ENCODE data around the gene ZNF141.
"Not testable (repeated sequence)": the region's sequence is repeated elsewhere in the genome, so short reads cannot be mapped to it uniquely, and the experiment has no call there.

ZNF141 gene

GRCh38 chr4:337143-337931, at the start of gene ZNF141:
Gene ZNF141 (plus strand): TSS chr4:337814. CDS start chr4:337984, 170 bp downstream.
- peak within 1 kb of the TSS; percentile 100 for H3K27ac Mint-ChIP-seq
- H3K9me3 Mint-ChIP-seq, result peaks cover 81% of the 10 kb centered on the region
- peaks cover 49% of the 10 kb centered on the region for H3K36me3 Mint-ChIP-seq (ENCODE audit: low read depth)
- peaks cover 46% of the 10 kb centered on the region for H3K27me3 Mint-ChIP-seq (ENCODE audit: low read depth, poor library complexity)
- TF ChIP-seq CTCF (IDR thresholded peaks at IDR 0.05), result no peak
- peaks cover 20% of the 10 kb centered on the region for H3K4me1 Mint-ChIP-seq
- peak within 1 kb of the TSS; percentile 100 for H3K4me3 Mint-ChIP-seq
- peak; percentile 88 for DNase-seq

GRCh38 chr4:288891-289290, 48.7 kb upstream of the ZNF141 start:
- DNase-seq, result no peak
- no peak for TF ChIP-seq CTCF (IDR thresholded peaks at IDR 0.05)
- peaks cover 86% of the 10 kb centered on the region for H3K9me3 Mint-ChIP-seq
- no peaks in the 10 kb centered on the region for H3K4me1 Mint-ChIP-seq
- H3K36me3 Mint-ChIP-seq (ENCODE audit: low read depth), result peaks cover 74% of the 10 kb centered on the region
- no peak overlapping the region for H3K4me3 Mint-ChIP-seq
- no peaks in the 10 kb centered on the region for H3K27me3 Mint-ChIP-seq (ENCODE audit: low read depth, poor library complexity)
- H3K27ac Mint-ChIP-seq, result no peak overlapping the region

GRCh38 chr4:294732-295131, 42.9 kb upstream of the ZNF141 start:
- DNase-seq, result no peak
- Mint-ChIP-seq H3K36me3 (ENCODE audit: low read depth) (peaks cover 82% of the 10 kb centered on the region), H3K27me3 (ENCODE audit: low read depth, poor library complexity) (no peaks in the 10 kb centered on the region), H3K4me3 (no peak overlapping the region), H3K9me3 (peaks cover 78% of the 10 kb centered on the region), H3K27ac (no peak overlapping the region), H3K4me1 (no peaks in the 10 kb centered on the region)
- TF ChIP-seq CTCF (IDR thresholded peaks at IDR 0.05), result no peak

- TF ChIP-seq CTCF (IDR thresholded peaks at IDR 0.05), result no peak
- H3K27ac Mint-ChIP-seq, result no peak overlapping the region
- peaks cover 53% of the 10 kb centered on the region for H3K36me3 Mint-ChIP-seq (ENCODE audit: low read depth)
- no peaks in the 10 kb centered on the region for H3K4me1 Mint-ChIP-seq
- no peak overlapping the region for H3K4me3 Mint-ChIP-seq
- DNase-seq, result no peak
- peaks cover 89% of the 10 kb centered on the region for H3K9me3 Mint-ChIP-seq
- peaks cover 15% of the 10 kb centered on the region for H3K27me3 Mint-ChIP-seq (ENCODE audit: low read depth, poor library complexity)
These were observed 35.2 kb upstream of the ZNF141 start for GRCh38 chr4:302381-302780.

- H3K27ac Mint-ChIP-seq, H3K4me1 Mint-ChIP-seq, DNase-seq: not testable (repeated sequence)
- H3K36me3 Mint-ChIP-seq (ENCODE audit: low read depth), result peaks cover 35% of the 10 kb centered on the region
- H3K4me3 Mint-ChIP-seq, result peak overlapping the region; percentile 80
- peaks cover 20% of the 10 kb centered on the region for H3K27me3 Mint-ChIP-seq (ENCODE audit: low read depth, poor library complexity)
- peaks cover 90% of the 10 kb centered on the region for H3K9me3 Mint-ChIP-seq
These were observed 33.1 kb upstream of the ZNF141 start for GRCh38 chr4:304516-304915.

- H3K36me3 Mint-ChIP-seq (ENCODE audit: low read depth), result peaks cover 31% of the 10 kb centered on the region
- peaks cover 20% of the 10 kb centered on the region for H3K27me3 Mint-ChIP-seq (ENCODE audit: low read depth, poor library complexity)
- DNase-seq, result peak; percentile 56
- H3K4me1 Mint-ChIP-seq, result no peaks in the 10 kb centered on the region
- H3K9me3 Mint-ChIP-seq, result peaks cover 90% of the 10 kb centered on the region
- no peak within 1 kb of the TSS for H3K27ac Mint-ChIP-seq
- no peak for TF ChIP-seq CTCF (IDR thresholded peaks at IDR 0.05)
- peak within 1 kb of the TSS; percentile 80 for H3K4me3 Mint-ChIP-seq
These were observed 32.5 kb upstream of the ZNF141 start, which contains the start of gene ZNF732 for GRCh38 chr4:304969-305680. Gene ZNF732 (minus strand): TSS chr4:305474. CDS start chr4:305310, 164 bp downstream.
